Astrocyte (in vitro differentiated cells and primary cell): ENCODE measurements around the gene IFI44. TPM values are rescaled to one million over a fixed set of nuclear protein-coding genes. Genes with fewer than 3 reads are reported as not detected.

ENCODE experiments used
- DNase-seq: peaks from one replicate; pipeline ENCODE4 v3.0.0-alpha.2; 2010; ENCODE audit warnings: low read depth
- FAIRE-seq: peaks from 2 replicates; lab custom pipeline; 2011; peaks lifted over from hg19 to GRCh38; lab: Jason Lieb, UNC
- H2AFZ ChIP-seq: 2 replicates; pipeline ENCODE4 v1.6.0; 2012; ENCODE audit warnings: low read depth, low read length, inconsistent platforms
- H3K27ac ChIP-seq: 2 replicates; pipeline ENCODE4 v1.5.1; 2011; ENCODE audit warnings: low read depth, low read length, inconsistent platforms
- H3K27me3 ChIP-seq: 2 replicates; pipeline ENCODE4 v1.6.0; 2011; ENCODE audit warnings: low read length, inconsistent platforms; ENCODE audit not compliant: insufficient read depth
- H3K36me3 ChIP-seq: 2 replicates; pipeline ENCODE4 v1.5.1; 2011; ENCODE audit warnings: low read length, inconsistent platforms; ENCODE audit not compliant: insufficient read depth
- H3K4me1 ChIP-seq: 2 replicates; pipeline ENCODE4 v1.5.1; 2011; ENCODE audit warnings: low read length, inconsistent platforms; ENCODE audit not compliant: insufficient read depth
- H3K4me2 ChIP-seq: 2 replicates; pipeline ENCODE4 v1.6.0; 2012; ENCODE audit warnings: low read length, inconsistent platforms
- H3K4me3 ChIP-seq: 2 replicates; pipeline ENCODE4 v1.5.1; 2011; ENCODE audit warnings: low read depth, mild to moderate bottlenecking, low read length, inconsistent platforms; ENCODE audit not compliant: insufficient read depth
- H3K79me2 ChIP-seq: 2 replicates; pipeline ENCODE4 v1.6.0; 2012; ENCODE audit warnings: mild to moderate bottlenecking, low read length, inconsistent platforms; ENCODE audit not compliant: insufficient read depth
- H3K9ac ChIP-seq: 2 replicates; pipeline ENCODE4 v1.6.0; 2012; ENCODE audit warnings: mild to moderate bottlenecking, low read length, inconsistent platforms
- H3K9me3 ChIP-seq: 2 replicates; pipeline ENCODE4 v1.5.1; 2012; ENCODE audit warnings: low read depth, mild to moderate bottlenecking, low read length, inconsistent platforms; ENCODE audit not compliant: insufficient read depth
- H4K20me1 ChIP-seq: 2 replicates; pipeline ENCODE4 v1.6.0; 2012; ENCODE audit warnings: low read length, inconsistent platforms; ENCODE audit not compliant: insufficient read depth
- H3K27ac Mint-ChIP-seq: one replicate; pipeline ENCODE4 v1.8.0; 2021; ENCODE audit warnings: mild to moderate bottlenecking, mixed read lengths; ENCODE audit not compliant: unreplicated experiment
- H3K27me3 Mint-ChIP-seq: one replicate; pipeline ENCODE4 v1.8.0; 2021; ENCODE audit warnings: low read depth, mixed read lengths; ENCODE audit not compliant: unreplicated experiment
- H3K36me3 Mint-ChIP-seq: one replicate; pipeline ENCODE4 v1.8.0; 2021; ENCODE audit warnings: low read depth, mixed read lengths; ENCODE audit not compliant: unreplicated experiment
- H3K4me1 Mint-ChIP-seq: one replicate; pipeline ENCODE4 v1.8.0; 2021; ENCODE audit warnings: low read depth, mixed read lengths; ENCODE audit not compliant: unreplicated experiment
- H3K4me3 Mint-ChIP-seq: one replicate; pipeline ENCODE4 v1.8.0; 2021; ENCODE audit warnings: mild to moderate bottlenecking, moderate library complexity, mixed read lengths; ENCODE audit not compliant: unreplicated experiment
- H3K9me3 Mint-ChIP-seq: one replicate; pipeline ENCODE4 v1.8.0; 2021; ENCODE audit warnings: mild to moderate bottlenecking, mixed read lengths; ENCODE audit not compliant: unreplicated experiment
- CTCF ChIP-seq: IDR thresholded peaks from 2 replicates; pipeline ENCODE4 v1.5.1; 2011; ENCODE audit warnings: low read depth, mild to moderate bottlenecking, inconsistent platforms, low read length, moderate library complexity; ENCODE audit not compliant: insufficient read depth
- EZH2 ChIP-seq: IDR thresholded peaks from 2 replicates; pipeline ENCODE4 v1.6.1; 2012; ENCODE audit warnings: mild to moderate bottlenecking, low read length, inconsistent platforms; ENCODE audit not compliant: insufficient read depth
- total RNA-seq: library from RNA; stranded (reverse); gene quantifications from 2 replicates; pipeline ENCODE4 v1.2.1, GENCODE V29; 2021

The IFI44 gene
- total RNA-seq, 1 donor from 2014 or later: 144 TPM

GRCh38 chr1:78658901-78659300 lies 9.3 kb downstream of the IFI44 start:
- Mint-ChIP-seq H3K27ac (no peak overlapping the region), H3K27me3 (no peaks in the 10 kb centered on the region), H3K36me3 (peaks cover 44% of the 10 kb centered on the region), H3K4me1 (peaks cover 4% of the 10 kb centered on the region), H3K9me3 (no peaks in the 10 kb centered on the region), H3K4me3 (no peak overlapping the region)
- no peaks in the 10 kb centered on the region for H3K27me3 ChIP-seq
- no peak overlapping the region for H3K4me2 ChIP-seq
- TF ChIP-seq CTCF: no peak
- no peak for TF ChIP-seq EZH2
- H3K79me2 ChIP-seq: no peaks in the 10 kb centered on the region
- H2AFZ ChIP-seq: no peak overlapping the region
- H3K4me3 ChIP-seq: no peak overlapping the region
- H3K27ac ChIP-seq: no peak overlapping the region
- H3K9me3 ChIP-seq: no peaks in the 10 kb centered on the region
- no peaks in the 10 kb centered on the region for H4K20me1 ChIP-seq
- H3K36me3 ChIP-seq: peaks cover 3% of the 10 kb centered on the region
- FAIRE-seq (no peak), DNase-seq (no peak)
- no peak overlapping the region for H3K9ac ChIP-seq
- no peaks in the 10 kb centered on the region for H3K4me1 ChIP-seq

GRCh38 chr1:78663923-78664322 lies 14.3 kb downstream of the IFI44 start:
- Mint-ChIP-seq H3K9me3 (no peaks in the 10 kb centered on the region), H3K27ac (no peak overlapping the region), H3K4me3 (no peak overlapping the region), H3K4me1 (peaks cover 2% of the 10 kb centered on the region), H3K36me3 (peaks cover 28% of the 10 kb centered on the region), H3K27me3 (no peaks in the 10 kb centered on the region)
- Histone ChIP-seq H3K79me2 (no peaks in the 10 kb centered on the region), H3K9me3 (no peaks in the 10 kb centered on the region), H3K27ac (no peak overlapping the region), H4K20me1 (no peaks in the 10 kb centered on the region), H3K4me1 (no peaks in the 10 kb centered on the region), H3K9ac (no peak overlapping the region), H3K4me2 (no peak overlapping the region), H3K36me3 (peaks cover 3% of the 10 kb centered on the region), H2AFZ (no peak overlapping the region), H3K27me3 (no peaks in the 10 kb centered on the region), H3K4me3 (no peak overlapping the region)
- DNase-seq (no peak), FAIRE-seq (no peak)
- no peak for TF ChIP-seq EZH2
- TF ChIP-seq CTCF: no peak

- H3K4me2 ChIP-seq: no peak overlapping the region
- DNase-seq (no peak), FAIRE-seq (no peak)
- no peak overlapping the region for H3K27ac ChIP-seq
- no peaks in the 10 kb centered on the region for H3K79me2 ChIP-seq
- no peak overlapping the region for H3K4me3 Mint-ChIP-seq
- TF ChIP-seq EZH2: no peak
- no peak for TF ChIP-seq CTCF
- peaks cover 3% of the 10 kb centered on the region for H3K36me3 ChIP-seq
- no peak overlapping the region for H3K4me3 ChIP-seq
- no peak overlapping the region for H2AFZ ChIP-seq
- H3K9me3 ChIP-seq: no peaks in the 10 kb centered on the region
- no peak overlapping the region for H3K27ac Mint-ChIP-seq
- no peaks in the 10 kb centered on the region for H3K27me3 ChIP-seq
- H4K20me1 ChIP-seq: no peaks in the 10 kb centered on the region
- H3K9me3 Mint-ChIP-seq: no peaks in the 10 kb centered on the region
- H3K27me3 Mint-ChIP-seq: no peaks in the 10 kb centered on the region
- H3K4me1 Mint-ChIP-seq: peaks cover 2% of the 10 kb centered on the region
- no peak overlapping the region for H3K9ac ChIP-seq
- H3K36me3 Mint-ChIP-seq: peaks cover 24% of the 10 kb centered on the region
- H3K4me1 ChIP-seq: no peaks in the 10 kb centered on the region
Measured at GRCh38 chr1:78664763-78665162, 15.1 kb downstream of the IFI44 start.
